OCI-LY7 (cell line): ENCODE measurements around the gene GRID2. TPM values are rescaled to one million over a fixed set of nuclear protein-coding genes. Genes with fewer than 3 reads are reported as not detected.

Experiments
- BruUV-seq: library from RNA; stranded (reverse); fragments of 400-500 nt; replicated peaks from 2 replicates; lab custom pipeline; 2021; lab: Mats Ljungman, UMichigan
- CTCF ChIA-PET: fragments of 300-600 bp; sonication (Branson Sonifier 250); formaldehyde crosslinking; loops from one replicate; lab custom pipeline; 2022; ENCODE audit warnings: antibody characterized with exemption; ENCODE audit not compliant: unreplicated experiment; lab: Charles Lee
- POLR2A ChIA-PET: fragments of 300-600 bp; sonication (Branson Sonifier 250); formaldehyde crosslinking; loops from one replicate; lab custom pipeline; 2022; ENCODE audit warnings: antibody characterized with exemption; lab: Charles Lee
- DNase-seq: peaks from one replicate; pipeline ENCODE4 v3.0.0-alpha.2; 2015; ENCODE audit warnings: low spot score
- H2AFZ ChIP-seq: fragments of 200-600 bp; sonication (generic), shearing (Covaris generic); 2 replicates; pipeline ENCODE4 v1.6.1; 2014; ENCODE audit warnings: mild to moderate bottlenecking, antibody characterized with exemption, low read length, moderate library complexity
- H3K27ac ChIP-seq: fragments of 200-600 bp; sonication (generic); 2 replicates; pipeline ENCODE4 v1.5.1; 2014; ENCODE audit warnings: mixed run types, low read depth, mild to moderate bottlenecking, moderate library complexity, low read length, inconsistent platforms; ENCODE audit not compliant: poor library complexity, severe bottlenecking
- H3K36me3 ChIP-seq: fragments of 200-600 bp; sonication (generic); 2 replicates; pipeline ENCODE4 v1.6.1; 2014; ENCODE audit warnings: mild to moderate bottlenecking, antibody characterized with exemption, low read length, moderate library complexity, mixed read lengths; ENCODE audit not compliant: insufficient read depth
- H3K4me1 ChIP-seq: fragments of 200-600 bp; sonication (generic); 2 replicates; pipeline ENCODE4 v1.5.1; 2014; ENCODE audit warnings: mild to moderate bottlenecking, low read length; ENCODE audit not compliant: insufficient read depth, poor library complexity, severe bottlenecking
- H3K4me2 ChIP-seq: fragments of 200-600 bp; sonication (generic); 2 replicates; pipeline ENCODE4 v1.6.1; 2014; ENCODE audit warnings: mild to moderate bottlenecking, low read length
- H3K4me3 ChIP-seq: fragments of 200-600 bp; sonication (generic); 2 replicates; pipeline ENCODE4 v1.5.1; 2014; ENCODE audit warnings: mild to moderate bottlenecking, low read depth, low read length; ENCODE audit not compliant: poor library complexity, severe bottlenecking
- H3K79me2 ChIP-seq: fragments of 200-600 bp; sonication (generic); 2 replicates; pipeline ENCODE4 v1.6.1; 2016; ENCODE audit warnings: low read depth, mild to moderate bottlenecking, low read length, moderate library complexity, mixed read lengths; ENCODE audit not compliant: insufficient read depth
- H3K9me2 ChIP-seq: fragments of 200-600 bp; sonication (generic); 2 replicates; pipeline ENCODE4 v1.6.1; 2016; ENCODE audit warnings: mild to moderate bottlenecking, low read length, mixed read lengths; ENCODE audit not compliant: insufficient read depth
- H3K9me3 ChIP-seq: fragments of 200-600 bp; sonication (generic); 2 replicates; pipeline ENCODE4 v1.6.1; 2014; ENCODE audit warnings: mild to moderate bottlenecking, mixed run types, low read length, mixed read lengths
- H4K20me1 ChIP-seq: fragments of 200-600 bp; sonication (generic); 2 replicates; pipeline ENCODE4 v1.6.1; 2014; ENCODE audit warnings: mild to moderate bottlenecking, antibody characterized with exemption, low read length, moderate library complexity, mixed read lengths; ENCODE audit not compliant: insufficient read depth
- CTCF ChIP-seq: fragments of 200-600 bp; sonication (generic); conservative IDR thresholded peaks from 2 replicates; pipeline ENCODE4 v1.5.1; 2014; ENCODE audit warnings: mild to moderate bottlenecking, antibody characterized with exemption, low read length, moderate library complexity, mixed read lengths
- EZH2phosphoT487 ChIP-seq: fragments of 200-600 bp; sonication (generic); IDR thresholded peaks from 2 replicates; pipeline ENCODE4 v1.6.1; 2018; ENCODE audit warnings: low read depth, borderline replicate concordance, mild to moderate bottlenecking, mixed run types, antibody characterized with exemption, low read length, moderate library complexity, mixed read lengths
- intact Hi-C: fragments of 100-400 bp; cut with micrococcal nuclease; formaldehyde crosslinking; loops from one replicate; pipeline ENCODE4 v1.10.0; 2022; ENCODE audit not compliant: unreplicated experiment
- total RNA-seq, 2 experiments: library from RNA; depleted of rRNA in 1 of 2; stranded (reverse); fragments of >200 nt in 1 of 2; shearing (Covaris generic) in 1 of 2; gene quantifications; 2 replicates each; pipeline ENCODE4 v1.2.3, GENCODE V29; 2014 to 2022

The GRID2 gene
- total RNA-seq, 2 experiments from 2014 or later, result not detected

GRCh38 chr4:92654084-92654483 lies 350.3 kb downstream of the GRID2 start:
- H3K9me3 ChIP-seq, result no peaks in the 10 kb centered on the region
- no peak overlapping the region for H2AFZ ChIP-seq
- no peak overlapping the region for H3K27ac ChIP-seq
- ChIA-PET POLR2A (no interaction called here), CTCF (no interaction called here)
- no peak overlapping the region for H3K4me3 ChIP-seq
- no peak for TF ChIP-seq CTCF
- H3K9me2 ChIP-seq, result no peaks in the 10 kb centered on the region
- no peak for DNase-seq
- intact Hi-C loops, result no loop called here
- no peak overlapping the region for H3K4me2 ChIP-seq
- no peaks in the 10 kb centered on the region for H4K20me1 ChIP-seq
- H3K79me2 ChIP-seq, result no peaks in the 10 kb centered on the region
- BruUV-seq, result no TSS peak
- no peaks in the 10 kb centered on the region for H3K4me1 ChIP-seq
- H3K36me3 ChIP-seq, result no peaks in the 10 kb centered on the region

GRCh38 chr4:92657695-92658094 lies 353.9 kb downstream of the GRID2 start:
- no peak overlapping the region for H3K4me2 ChIP-seq
- no peaks in the 10 kb centered on the region for H3K9me3 ChIP-seq
- intact Hi-C loops, result no loop called here
- DNase-seq, result no peak
- H4K20me1 ChIP-seq, result no peaks in the 10 kb centered on the region
- H3K9me2 ChIP-seq, result no peaks in the 10 kb centered on the region
- H2AFZ ChIP-seq, result no peak overlapping the region
- ChIA-PET POLR2A (no interaction called here), CTCF (no interaction called here)
- BruUV-seq, result no TSS peak
- TF ChIP-seq EZH2phosphoT487 (no peak), CTCF (no peak)
- H3K27ac ChIP-seq, result no peak overlapping the region
- no peak overlapping the region for H3K4me3 ChIP-seq
- H3K4me1 ChIP-seq, result no peaks in the 10 kb centered on the region
- H3K36me3 ChIP-seq, result no peaks in the 10 kb centered on the region
- H3K79me2 ChIP-seq, result no peaks in the 10 kb centered on the region

GRCh38 chr4:92658318-92658717 lies 354.6 kb downstream of the GRID2 start:
- Histone ChIP-seq H3K9me2 (no peaks in the 10 kb centered on the region), H3K79me2 (no peaks in the 10 kb centered on the region), H4K20me1 (no peaks in the 10 kb centered on the region), H3K36me3 (no peaks in the 10 kb centered on the region), H3K4me2 (no peak overlapping the region), H2AFZ (no peak overlapping the region), H3K9me3 (no peaks in the 10 kb centered on the region), H3K4me1 (no peaks in the 10 kb centered on the region), H3K27ac (no peak overlapping the region), H3K4me3 (no peak overlapping the region)
- DNase-seq, result no peak
- no TSS peak for BruUV-seq
- ChIA-PET CTCF (no interaction called here), POLR2A (no interaction called here)
- intact Hi-C loops, result no loop called here
- no peak for TF ChIP-seq CTCF
- no peak for TF ChIP-seq EZH2phosphoT487
